ENCODE data around the gene FABP1.

Gene FABP1

DNA sequence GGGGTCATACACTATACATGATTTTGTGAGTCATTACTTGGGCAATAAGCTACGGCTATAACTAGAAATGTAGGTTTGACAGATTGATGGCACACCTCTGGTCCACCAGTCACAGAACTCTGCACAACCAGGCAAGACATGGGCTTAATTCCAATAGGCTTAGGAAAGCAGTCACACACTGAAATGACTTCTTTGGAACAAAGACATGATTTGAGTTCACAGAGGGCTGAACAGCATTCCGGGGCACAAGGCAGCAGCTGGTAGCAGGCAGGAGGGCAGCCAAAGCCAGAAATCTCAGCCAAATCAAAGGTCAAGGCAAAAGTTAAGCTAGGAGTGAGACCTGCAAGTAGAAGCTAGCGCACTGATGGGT is 27.4 kb downstream of the FABP1 start:
- TF ChIP-seq POLR2AphosphoS5 (IDR thresholded peaks at IDR 0.05; ENCODE audit: low read depth, low read length) (no peak), POLR2A (IDR thresholded peaks at IDR 0.05; ENCODE audit: low read depth, low read length) (no peak), SPI1 (IDR thresholded peaks at IDR 0.05; ENCODE audit: low read depth, low read length) (no peak), TAF1 (IDR thresholded peaks at IDR 0.05; ENCODE audit: low read depth, low read length) (no peak), PAX5 (IDR thresholded peaks at IDR 0.05; ENCODE audit: insufficient read depth, low read length, severe bottlenecking) (no peak), POU2F2 (IDR thresholded peaks at IDR 0.05; ENCODE audit: low read depth, low read length) (no peak)
- DNase-seq (ENCODE audit: insufficient read length, low spot score) (no peak), FAIRE-seq (no peak)

DNA sequence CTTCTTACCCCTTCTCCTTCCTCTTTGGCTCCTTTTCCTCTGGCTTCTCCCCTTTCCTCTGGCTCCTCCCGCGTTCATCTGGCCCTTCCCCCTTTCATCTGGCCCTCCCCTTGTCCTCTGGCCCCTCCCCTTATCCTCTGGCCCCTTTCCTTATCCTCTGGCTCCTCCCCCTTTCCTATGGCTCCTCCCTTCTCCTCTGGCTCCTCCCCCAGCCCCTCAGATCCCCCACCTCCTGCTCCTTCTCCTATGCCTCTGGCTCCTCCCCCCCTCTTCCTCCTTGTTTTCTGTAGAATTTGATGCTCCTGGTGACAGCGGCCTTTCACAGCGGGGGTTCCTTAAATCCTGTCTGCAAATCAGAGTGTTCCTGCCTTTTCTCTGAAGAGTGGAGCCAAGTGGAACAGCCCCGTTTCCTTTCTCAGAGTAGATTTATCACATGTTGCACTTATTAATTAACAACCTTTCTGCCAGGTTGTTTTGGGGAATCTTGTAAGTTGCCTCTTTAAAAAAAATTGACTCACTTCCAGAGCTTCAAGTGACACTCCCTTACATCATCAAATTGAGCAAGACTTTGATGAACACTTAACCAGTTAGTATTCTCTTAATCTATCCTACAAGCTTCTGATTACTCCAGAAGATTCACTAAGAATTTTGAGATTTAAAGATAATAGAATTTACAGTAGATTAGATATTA is 27.9 kb downstream of the FABP1 start:
- DNase-seq (ENCODE audit: insufficient read length, low spot score): no peak
- no peak for TF ChIP-seq PAX5 (IDR thresholded peaks at IDR 0.05; ENCODE audit: insufficient read depth, low read length, severe bottlenecking)
- TF ChIP-seq POU2F2 (IDR thresholded peaks at IDR 0.05; ENCODE audit: low read depth, low read length): no peak
- TF ChIP-seq POLR2AphosphoS5 (IDR thresholded peaks at IDR 0.05; ENCODE audit: low read depth, low read length): no peak
- TF ChIP-seq POLR2A (IDR thresholded peaks at IDR 0.05; ENCODE audit: low read depth, low read length): no peak
- no peak for TF ChIP-seq TAF1 (IDR thresholded peaks at IDR 0.05; ENCODE audit: low read depth, low read length)
- TF ChIP-seq SPI1 (IDR thresholded peaks at IDR 0.05; ENCODE audit: low read depth, low read length): no peak
- FAIRE-seq: no peak

DNA sequence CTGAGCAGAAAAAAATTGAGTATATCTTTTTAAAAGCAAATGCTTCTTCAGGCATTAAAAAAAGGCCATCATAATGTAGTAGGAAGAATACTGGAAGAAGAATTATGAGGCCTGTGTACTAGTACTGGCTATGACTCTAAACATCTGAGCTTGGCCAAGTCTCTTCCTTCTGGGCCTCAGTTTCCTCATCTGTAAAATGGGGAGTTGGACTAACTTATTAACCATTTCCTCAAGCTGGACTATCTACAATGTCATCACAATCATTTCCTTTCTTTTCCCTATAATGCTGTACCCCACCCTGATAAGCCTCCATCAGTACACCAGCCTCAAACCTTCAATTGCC is 29.3 kb downstream of the FABP1 start:
- no peak for FAIRE-seq
- TF ChIP-seq SPI1 (IDR thresholded peaks at IDR 0.05; ENCODE audit: low read depth, low read length) (no peak), POLR2AphosphoS5 (IDR thresholded peaks at IDR 0.05; ENCODE audit: low read depth, low read length) (no peak), TAF1 (IDR thresholded peaks at IDR 0.05; ENCODE audit: low read depth, low read length) (no peak), PAX5 (IDR thresholded peaks at IDR 0.05; ENCODE audit: insufficient read depth, low read length, severe bottlenecking) (no peak), POU2F2 (IDR thresholded peaks at IDR 0.05; ENCODE audit: low read depth, low read length) (no peak), POLR2A (IDR thresholded peaks at IDR 0.05; ENCODE audit: low read depth, low read length) (no peak)

DNA sequence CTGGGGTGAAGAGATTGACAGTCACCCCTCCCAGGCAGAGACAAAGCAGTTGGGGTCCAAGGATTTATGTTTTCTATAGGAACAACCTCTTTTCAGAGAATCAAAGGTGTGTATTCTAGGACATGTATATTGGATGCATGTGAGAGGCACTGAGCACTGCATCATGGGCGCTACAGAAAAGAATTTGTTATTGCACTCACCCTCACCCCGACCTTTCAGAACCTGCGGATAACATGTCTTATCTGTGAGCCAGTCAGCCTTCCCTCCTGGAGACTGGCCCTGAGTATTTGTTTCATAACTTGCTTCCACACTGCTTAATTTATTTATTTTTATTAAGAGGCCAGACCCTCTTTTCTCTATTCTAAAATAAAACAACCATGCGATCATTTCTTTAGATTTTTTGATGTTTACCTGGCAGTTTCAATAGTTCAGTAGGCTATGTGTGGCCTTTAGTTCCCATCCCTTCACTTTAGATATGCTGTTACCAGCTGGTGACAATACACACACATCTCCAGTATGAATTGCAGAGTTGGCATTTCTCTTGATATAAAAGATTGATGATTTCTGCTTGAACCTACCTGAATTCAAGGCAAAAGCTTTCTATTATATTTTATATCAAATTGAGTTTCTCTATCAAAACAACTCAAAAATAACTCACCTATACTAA is 29.8 kb downstream of the FABP1 start:
- DNase-seq (ENCODE audit: insufficient read length, low spot score) (no peak), FAIRE-seq (no peak)
- TF ChIP-seq POLR2A (IDR thresholded peaks at IDR 0.05; ENCODE audit: low read depth, low read length) (no peak), POU2F2 (IDR thresholded peaks at IDR 0.05; ENCODE audit: low read depth, low read length) (no peak), POLR2AphosphoS5 (IDR thresholded peaks at IDR 0.05; ENCODE audit: low read depth, low read length) (no peak), PAX5 (IDR thresholded peaks at IDR 0.05; ENCODE audit: insufficient read depth, low read length, severe bottlenecking) (no peak), TAF1 (IDR thresholded peaks at IDR 0.05; ENCODE audit: low read depth, low read length) (no peak), SPI1 (IDR thresholded peaks at IDR 0.05; ENCODE audit: low read depth, low read length) (no peak)

More for the DNA sequence above, 29.3 kb downstream of the FABP1 start:
- DNase-seq (ENCODE audit: insufficient read length, low spot score): no peak

- TF ChIP-seq TAF1 (IDR thresholded peaks at IDR 0.05; ENCODE audit: low read depth, low read length) (no peak), SPI1 (IDR thresholded peaks at IDR 0.05; ENCODE audit: low read depth, low read length) (no peak), POLR2A (IDR thresholded peaks at IDR 0.05; ENCODE audit: low read depth, low read length) (no peak), POU2F2 (IDR thresholded peaks at IDR 0.05; ENCODE audit: low read depth, low read length) (no peak), POLR2AphosphoS5 (IDR thresholded peaks at IDR 0.05; ENCODE audit: low read depth, low read length) (no peak), PAX5 (IDR thresholded peaks at IDR 0.05; ENCODE audit: insufficient read depth, low read length, severe bottlenecking) (no peak)
- FAIRE-seq (no peak), DNase-seq (ENCODE audit: insufficient read length, low spot score) (no peak)
Observed at GRCh38 chr2:88097192-88097591, 30.7 kb downstream of the FABP1 start.

GRCh38 chr2:88096708-88097107 is 31.2 kb downstream of the FABP1 start:
- FAIRE-seq: no peak
- TF ChIP-seq POU2F2 (IDR thresholded peaks at IDR 0.05; ENCODE audit: low read depth, low read length) (no peak), POLR2A (IDR thresholded peaks at IDR 0.05; ENCODE audit: low read depth, low read length) (no peak), SPI1 (IDR thresholded peaks at IDR 0.05; ENCODE audit: low read depth, low read length) (no peak), TAF1 (IDR thresholded peaks at IDR 0.05; ENCODE audit: low read depth, low read length) (no peak), PAX5 (IDR thresholded peaks at IDR 0.05; ENCODE audit: insufficient read depth, low read length, severe bottlenecking) (no peak)
- no peak for DNase-seq (ENCODE audit: insufficient read length, low spot score)

- TF ChIP-seq TAF1 (IDR thresholded peaks at IDR 0.05; ENCODE audit: low read depth, low read length) (no peak), POLR2A (IDR thresholded peaks at IDR 0.05; ENCODE audit: low read depth, low read length) (no peak), POU2F2 (IDR thresholded peaks at IDR 0.05; ENCODE audit: low read depth, low read length) (no peak), SPI1 (IDR thresholded peaks at IDR 0.05; ENCODE audit: low read depth, low read length) (no peak), POLR2AphosphoS5 (IDR thresholded peaks at IDR 0.05; ENCODE audit: low read depth, low read length) (no peak), PAX5 (IDR thresholded peaks at IDR 0.05; ENCODE audit: insufficient read depth, low read length, severe bottlenecking) (no peak)
- FAIRE-seq (no peak), DNase-seq (ENCODE audit: insufficient read length, low spot score) (no peak)
Observed at GRCh38 chr2:88095022-88095421, 32.8 kb downstream of the FABP1 start.

DNA sequence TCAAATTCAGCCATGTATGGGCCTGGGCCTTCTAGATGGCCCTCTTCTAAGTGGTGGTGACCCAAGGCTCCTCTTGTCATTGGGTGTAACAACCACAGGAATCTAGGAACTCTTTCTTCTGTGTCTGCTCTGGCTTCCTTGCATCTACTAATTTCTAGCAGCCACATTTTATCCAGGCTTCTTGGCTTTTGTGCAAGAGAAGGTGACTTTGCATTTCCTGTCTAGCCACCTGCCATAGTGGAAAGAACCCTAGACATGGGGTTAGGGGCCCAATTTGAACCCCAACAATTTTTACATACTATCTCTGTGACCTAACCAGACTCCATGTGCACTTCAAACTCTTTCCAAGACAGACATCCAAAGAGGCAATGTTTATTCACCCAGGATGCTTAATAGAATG is 35.1 kb downstream of the FABP1 start:
- no peak for TF ChIP-seq TAF1 (IDR thresholded peaks at IDR 0.05; ENCODE audit: low read depth, low read length)
- TF ChIP-seq POLR2A (IDR thresholded peaks at IDR 0.05; ENCODE audit: low read depth, low read length): no peak
- TF ChIP-seq PAX5 (IDR thresholded peaks at IDR 0.05; ENCODE audit: insufficient read depth, low read length, severe bottlenecking): no peak
- FAIRE-seq (no peak), DNase-seq (ENCODE audit: insufficient read length, low spot score) (no peak)

- no peak for TF ChIP-seq POLR2AphosphoS5 (IDR thresholded peaks at IDR 0.05; ENCODE audit: low read depth, low read length)
- no peak; the same call in 1 of the 2 replicates for TF ChIP-seq SPI1 (IDR thresholded peaks at IDR 0.05; ENCODE audit: low read depth, low read length)
- TF ChIP-seq TAF1 (IDR thresholded peaks at IDR 0.05; ENCODE audit: low read depth, low read length): no peak
- no peak for TF ChIP-seq POLR2A (IDR thresholded peaks at IDR 0.05; ENCODE audit: low read depth, low read length)
- TF ChIP-seq POU2F2 (IDR thresholded peaks at IDR 0.05; ENCODE audit: low read depth, low read length): no peak
- TF ChIP-seq PAX5 (IDR thresholded peaks at IDR 0.05; ENCODE audit: insufficient read depth, low read length, severe bottlenecking): no peak
- DNase-seq (ENCODE audit: insufficient read length, low spot score) (no peak), FAIRE-seq (no peak)
Observed at GRCh38 chr2:88091943-88092342, 35.9 kb downstream of the FABP1 start.

Data from GM12891 (cell line).